GM21526 (cell line): ENCODE data around the gene STX8.

Experiments
- ATAC-seq: cut with Tn5 transposase; IDR thresholded peaks from one replicate; pipeline ENCODE4 v1.9.1; 2021; ENCODE audit warnings: moderate library complexity; ENCODE audit not compliant: unreplicated experiment, low FRiP score

Gene STX8

GRCh38 chr17:9232591-9233270, 342.9 kb downstream of the STX8 start:
- ATAC-seq = no peak

GRCh38 chr17:9232155-9232475, 343.5 kb downstream of the STX8 start:
- ATAC-seq = no peak

- ATAC-seq = no peak
Observed at GRCh38 chr17:9231449-9232154, 344.0 kb downstream of the STX8 start.

DNA sequence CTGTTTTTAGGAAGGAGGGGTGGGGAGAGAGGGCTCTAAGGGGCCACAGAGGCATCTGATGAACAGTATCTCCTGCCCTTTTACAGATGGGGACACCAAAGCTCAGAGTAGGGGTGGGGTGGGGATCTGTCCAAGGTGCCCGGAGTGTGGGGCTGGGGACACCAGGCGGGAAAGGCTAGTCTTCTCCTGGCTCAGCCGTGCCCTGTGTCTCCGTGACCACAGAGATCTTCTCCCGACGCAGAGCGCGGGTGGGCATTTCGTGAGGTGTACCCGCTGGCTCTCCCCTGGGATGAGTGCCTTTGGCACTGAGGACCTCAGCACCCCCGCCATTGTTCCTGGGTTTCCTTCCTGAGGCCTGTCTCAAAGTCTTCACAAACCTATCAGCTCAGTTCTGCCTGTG, 344.8 kb downstream of the STX8 start:
- ATAC-seq = no peak

GRCh38 chr17:9230346-9230745, 345.3 kb downstream of the STX8 start:
- ATAC-seq = no peak

GRCh38 chr17:9229826-9230201, 345.8 kb downstream of the STX8 start:
- no peak for ATAC-seq

DNA sequence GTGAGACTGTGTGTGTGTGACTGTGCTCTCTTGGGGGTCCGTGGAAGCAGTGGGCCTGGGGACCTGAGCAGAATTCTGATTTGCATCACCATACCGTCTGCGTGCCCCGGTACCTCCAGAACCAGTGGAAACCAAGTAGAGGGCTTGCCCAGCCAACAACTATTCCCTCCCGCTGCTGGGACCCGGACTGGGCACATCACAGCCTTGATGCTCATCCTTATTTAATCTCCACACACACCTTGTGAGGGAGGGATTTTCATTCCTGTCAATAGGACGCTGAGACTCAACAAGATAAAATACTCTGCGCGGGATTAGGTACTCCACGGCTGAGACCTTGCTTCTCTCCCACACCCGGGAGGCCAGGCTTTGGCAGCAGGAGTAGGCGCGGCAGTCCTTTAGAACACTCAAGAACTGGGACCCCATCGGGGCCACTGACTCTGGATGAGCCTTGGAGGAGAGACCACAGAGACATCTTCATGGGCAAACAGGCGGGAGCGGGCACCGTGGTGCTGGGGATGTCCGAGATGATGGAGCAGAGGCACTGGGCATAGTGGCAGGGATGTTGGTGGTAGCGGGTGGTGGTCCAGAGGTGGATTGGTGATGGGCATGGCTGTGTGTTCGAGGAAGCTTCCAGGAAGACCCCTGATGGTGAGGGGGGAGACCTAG, 346.3 kb downstream of the STX8 start:
- no peak for ATAC-seq

GRCh38 chr17:9228408-9229159, 347.0 kb downstream of the STX8 start:
- ATAC-seq = no peak

DNA sequence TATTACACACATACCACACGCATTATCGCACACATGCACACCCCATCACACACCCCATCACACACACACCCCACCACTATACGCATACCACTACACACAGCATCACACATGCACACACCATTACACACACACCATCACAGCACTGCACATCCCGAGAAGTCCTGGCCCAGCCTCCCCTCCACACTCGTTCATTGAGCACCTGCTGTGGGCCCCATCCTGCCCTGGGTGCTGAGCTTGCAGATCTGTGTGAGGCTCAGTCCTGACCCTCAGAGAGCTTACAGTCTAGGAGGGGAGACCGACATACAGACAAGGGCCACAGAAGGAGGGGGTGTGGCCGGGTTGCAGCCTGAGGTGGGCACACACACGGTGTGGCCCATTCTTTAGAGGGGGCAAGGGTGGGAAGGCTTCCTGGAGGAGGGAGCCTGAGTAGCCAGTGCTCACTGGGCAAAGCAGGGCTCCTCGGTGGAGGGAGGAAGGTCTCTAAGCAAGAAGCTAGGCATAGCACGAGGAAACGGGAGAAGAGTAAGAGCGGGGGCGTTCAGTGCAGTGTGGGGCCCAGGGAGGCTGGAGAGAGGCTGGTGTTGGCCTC, 347.7 kb downstream of the STX8 start:
- ATAC-seq = no peak

DNA sequence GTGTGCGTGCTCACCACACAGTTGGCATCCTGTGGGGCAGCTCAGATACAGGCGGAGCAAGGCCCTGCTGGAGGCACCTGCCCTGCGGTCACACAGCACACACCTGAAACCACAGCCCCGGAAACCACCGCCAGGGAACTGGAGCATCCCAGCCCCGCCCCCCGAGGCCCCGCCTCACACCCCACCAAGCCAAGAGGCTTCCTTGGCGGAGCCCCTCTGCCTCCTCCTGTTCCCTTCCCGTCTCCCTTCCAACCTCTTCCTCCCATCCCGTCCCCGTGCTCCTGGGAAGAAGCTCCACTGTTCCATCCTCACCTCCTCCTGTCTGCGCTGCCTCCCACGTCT, 348.9 kb downstream of the STX8 start:
- ATAC-seq = no peak

- no peak for ATAC-seq
Observed at GRCh38 chr17:9226130-9226793, 349.4 kb downstream of the STX8 start.

DNA sequence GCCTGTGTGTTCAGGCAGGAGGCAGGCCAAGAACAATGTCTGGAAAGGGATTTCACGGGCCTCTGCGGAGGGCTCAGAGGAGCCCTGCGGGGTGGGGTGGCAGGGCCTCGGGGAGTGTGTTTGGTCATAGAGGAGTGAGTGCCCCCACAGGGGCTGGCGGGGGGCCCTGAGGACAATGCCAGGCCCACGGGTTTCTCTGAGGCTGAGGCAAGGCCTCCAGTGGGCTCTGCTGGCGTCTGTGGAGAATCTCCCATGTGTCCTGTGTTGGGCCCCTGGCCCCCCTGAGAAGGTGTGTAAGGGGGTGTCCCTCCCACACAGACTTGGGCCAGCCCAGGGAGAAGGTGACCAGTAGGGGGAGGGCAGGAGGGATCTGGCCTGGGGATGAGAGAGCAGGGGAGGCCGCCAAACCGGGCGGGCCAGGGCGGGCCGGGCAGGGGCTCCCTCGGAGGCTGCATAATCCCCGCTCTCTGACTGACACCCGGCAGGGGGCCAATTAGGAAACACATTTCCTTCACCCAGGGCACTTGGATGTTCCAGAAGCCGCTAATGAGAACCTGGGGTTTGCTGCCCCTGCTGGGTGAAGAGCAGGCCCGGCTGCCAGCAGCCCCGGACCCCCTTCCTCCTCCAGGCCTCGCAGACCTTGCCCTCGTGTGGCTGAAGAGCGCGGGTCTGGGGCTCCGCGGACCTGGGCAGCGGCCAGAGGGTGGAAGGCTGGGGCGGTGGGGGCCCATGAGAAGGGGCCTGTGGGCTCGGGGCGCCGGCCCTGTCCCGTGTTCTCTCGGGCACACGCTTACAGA, 350.1 kb downstream of the STX8 start:
- no peak for ATAC-seq

- no peak for ATAC-seq
Observed at GRCh38 chr17:9224485-9224884, 351.1 kb downstream of the STX8 start.

DNA sequence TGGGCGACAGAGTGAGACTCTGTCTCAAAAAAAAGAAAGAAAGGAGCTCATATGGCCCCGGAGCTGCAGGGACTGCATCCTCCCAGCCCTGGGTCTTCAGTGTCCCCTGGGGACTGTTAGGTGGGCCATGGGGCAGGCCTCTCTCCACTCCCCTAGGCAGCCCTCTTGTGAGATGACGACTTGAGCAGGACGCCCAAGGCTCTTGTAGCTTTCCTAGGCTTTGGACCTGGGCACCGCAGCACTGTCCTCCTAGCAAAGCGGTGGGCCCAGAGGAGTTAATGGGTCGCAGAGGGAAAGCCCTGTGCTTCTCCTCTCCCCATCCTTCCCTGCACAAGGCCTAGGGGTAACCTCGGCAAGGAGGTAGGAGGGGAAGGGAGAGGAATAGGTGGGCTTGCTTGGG, 352.1 kb downstream of the STX8 start:
- ATAC-seq = no peak

GRCh38 chr17:9221922-9222180, 353.8 kb downstream of the STX8 start:
- no peak for ATAC-seq

DNA sequence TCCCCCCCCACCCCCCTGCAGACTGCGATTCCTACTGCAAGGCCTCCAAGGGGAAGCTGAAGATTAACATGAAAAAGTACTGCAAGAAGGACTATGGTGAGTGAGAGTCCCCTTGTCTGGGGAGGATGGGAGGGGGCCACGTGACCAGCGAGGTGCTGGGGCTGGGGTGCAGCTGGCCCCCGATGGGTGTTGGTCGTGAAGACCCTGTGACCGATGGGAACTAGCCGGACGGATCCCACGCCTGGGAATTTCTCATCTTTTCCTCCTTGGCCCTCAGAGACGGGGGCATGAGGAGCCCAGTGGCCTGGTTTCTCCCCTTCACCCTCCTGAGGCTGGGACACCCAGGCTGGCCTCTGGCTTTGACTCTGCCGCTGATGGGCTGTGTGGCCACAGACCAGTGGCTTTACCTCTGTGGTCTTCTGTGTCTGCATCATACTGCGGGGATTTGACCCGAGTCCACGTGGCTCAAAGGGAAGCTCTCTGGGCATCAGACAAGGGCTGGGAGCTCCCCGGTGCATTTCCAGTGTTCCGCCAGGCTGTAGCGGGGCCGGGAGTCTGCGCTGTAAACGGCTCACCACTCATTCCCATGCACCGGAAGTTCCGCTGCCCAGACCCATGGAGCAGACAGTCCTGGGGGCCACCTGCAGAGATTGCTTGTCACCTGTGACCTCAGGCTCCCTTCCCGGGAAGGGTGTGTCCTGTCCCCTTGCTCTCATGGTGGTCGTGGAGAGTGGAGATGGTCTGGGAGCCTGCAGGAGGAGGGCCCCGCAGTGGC, 354.3 kb downstream of the STX8 start:
- no peak for ATAC-seq

DNA sequence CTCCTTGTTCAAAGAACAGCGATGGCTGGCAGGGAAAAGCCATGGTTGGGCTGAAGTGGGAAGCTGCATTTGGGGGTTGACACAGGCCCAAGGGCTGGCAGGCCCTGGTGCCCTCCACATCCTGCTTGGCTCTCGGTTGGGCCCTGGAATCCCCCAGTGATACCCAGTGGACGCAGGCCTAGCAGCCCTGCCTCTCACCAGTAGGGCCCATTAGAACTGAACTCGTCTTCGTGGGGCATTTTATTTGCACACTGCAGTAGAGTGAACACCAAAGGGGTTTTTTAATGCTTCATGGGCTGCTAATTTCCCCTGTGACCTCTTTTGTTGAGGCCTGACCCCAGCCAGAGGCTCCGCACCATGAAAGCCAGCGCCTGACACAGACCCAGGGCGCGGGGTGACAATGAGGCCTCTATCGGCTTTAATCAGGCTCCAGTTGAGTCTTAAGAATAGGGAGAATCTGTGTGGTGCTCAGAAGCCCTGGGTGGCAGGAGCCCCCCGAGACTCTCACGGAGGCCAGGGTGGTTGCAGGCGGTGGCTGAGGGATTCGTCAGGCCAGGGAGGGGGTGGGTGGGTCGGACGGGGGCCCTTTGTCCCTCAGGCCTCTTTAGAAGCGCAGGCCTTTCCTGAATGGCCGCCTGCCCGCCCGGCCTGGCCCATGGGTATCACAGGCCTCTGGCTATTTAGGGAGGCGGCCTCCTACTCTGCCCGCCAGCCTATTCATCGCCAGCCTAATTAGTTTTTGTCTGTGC, 355.0 kb downstream of the STX8 start:
- ATAC-seq = no peak

DNA sequence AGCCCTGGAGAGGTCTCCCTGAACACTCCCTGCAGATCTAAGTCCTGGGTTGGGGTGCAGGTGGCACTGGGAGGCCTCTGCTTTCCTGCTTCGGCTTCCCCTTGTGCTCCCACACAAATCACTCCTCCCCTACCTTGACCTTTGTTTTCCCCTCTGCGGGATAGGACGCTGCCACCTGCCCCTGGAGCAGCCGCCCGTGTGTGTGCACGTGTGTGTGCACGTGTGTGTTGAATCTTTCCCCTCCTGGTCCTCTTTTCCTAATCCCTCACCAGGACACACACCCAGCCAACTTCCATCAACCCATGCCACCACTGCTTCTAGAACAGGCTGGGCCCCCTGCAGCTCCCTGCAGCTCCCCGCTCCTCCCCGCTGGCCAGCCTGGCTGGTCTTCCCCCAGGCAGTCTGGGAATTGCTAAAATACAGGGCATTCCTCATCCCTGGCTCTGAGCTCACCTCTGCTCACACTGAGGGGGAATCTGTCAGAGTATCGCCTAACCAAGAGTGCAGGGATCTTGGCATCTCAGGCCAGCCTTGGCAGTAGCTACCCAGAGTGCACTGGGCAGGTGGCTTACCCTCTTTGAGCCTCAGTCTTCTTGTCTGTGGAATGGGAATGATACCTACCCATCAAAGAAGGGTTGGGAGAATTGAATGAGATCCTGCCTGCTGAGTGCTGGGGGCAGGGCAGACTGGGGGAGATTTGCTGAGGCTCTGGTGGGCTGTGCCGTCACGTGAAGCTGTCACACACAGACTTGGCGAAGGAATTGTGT, 355.8 kb downstream of the STX8 start:
- no peak for ATAC-seq
